ENCODE results near the gene TMED1. TPM values are rescaled to one million over a fixed set of nuclear protein-coding genes. Genes with fewer than 3 reads are reported as not detected.
A peak's percentile ranks its signal among the peaks of the same experiment; 100 is the strongest.

TMED1 gene
- total and polyA plus RNA-seq, 2 of the 13 experiments (the other 11 are each of a cell fraction or from before 2014, with no cell fraction given), result 48.3 to 51.8 TPM

DNA sequence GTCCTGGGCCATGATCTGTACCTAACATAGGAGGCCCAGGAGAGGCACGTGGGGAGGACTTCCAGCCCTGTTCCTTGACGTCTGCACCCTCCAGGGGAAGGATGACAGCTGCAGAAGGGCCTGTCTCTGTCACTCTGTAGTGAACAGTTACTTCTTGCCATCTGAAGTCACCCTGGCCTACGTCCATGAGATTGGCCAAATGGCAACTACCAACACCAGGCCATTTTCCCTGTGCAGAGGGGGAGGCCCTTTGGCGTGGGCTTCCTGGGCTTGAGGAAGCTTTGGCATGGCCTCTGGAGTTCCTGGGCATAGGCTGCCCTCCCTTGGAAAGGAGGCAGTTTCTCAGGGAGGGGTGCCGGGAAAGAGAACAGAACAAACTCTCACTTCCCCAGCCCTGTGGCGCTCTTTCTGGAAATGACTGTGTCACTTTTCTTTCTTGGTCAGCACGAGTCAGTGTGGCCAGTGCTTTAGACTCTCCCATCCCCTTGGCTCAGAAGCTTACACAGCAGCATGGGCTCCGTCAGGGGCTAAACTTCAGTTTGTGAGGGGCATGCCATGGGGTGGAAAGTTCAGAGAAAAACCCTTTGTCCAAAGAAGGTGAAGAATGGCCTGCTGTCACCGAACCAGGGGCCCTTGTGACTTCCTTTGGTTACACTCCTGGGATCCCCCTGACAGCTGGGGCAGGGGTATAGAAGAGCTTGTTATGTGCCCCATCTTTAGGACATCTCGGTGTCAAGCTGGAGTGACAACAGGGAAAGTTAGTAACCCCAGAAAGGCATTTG is 40.6 kb upstream of the TMED1 start:
- TF ChIP-seq ZNF678 (CRISPR knock-in tag; IDR thresholded peaks at IDR 0.05) (no peak), ZNF75D (CRISPR knock-in tag; IDR thresholded peaks at IDR 0.05; ENCODE audit: borderline replicate concordance) (no peak), NCOR1 (IDR thresholded peaks at IDR 0.05; ENCODE audit: borderline replicate concordance, low read length) (no peak), NFKB2 (CRISPR knock-in tag; IDR thresholded peaks at IDR 0.05; ENCODE audit: borderline replicate concordance) (no peak), ZNF687 (CRISPR knock-in tag; IDR thresholded peaks at IDR 0.05) (peak; percentile 27; the same call in 1 of the 2 replicates), ZNF382 (CRISPR knock-in tag; IDR thresholded peaks at IDR 0.05; ENCODE audit: borderline replicate concordance) (no peak)
- TF ChIP-seq, protein P1, sequence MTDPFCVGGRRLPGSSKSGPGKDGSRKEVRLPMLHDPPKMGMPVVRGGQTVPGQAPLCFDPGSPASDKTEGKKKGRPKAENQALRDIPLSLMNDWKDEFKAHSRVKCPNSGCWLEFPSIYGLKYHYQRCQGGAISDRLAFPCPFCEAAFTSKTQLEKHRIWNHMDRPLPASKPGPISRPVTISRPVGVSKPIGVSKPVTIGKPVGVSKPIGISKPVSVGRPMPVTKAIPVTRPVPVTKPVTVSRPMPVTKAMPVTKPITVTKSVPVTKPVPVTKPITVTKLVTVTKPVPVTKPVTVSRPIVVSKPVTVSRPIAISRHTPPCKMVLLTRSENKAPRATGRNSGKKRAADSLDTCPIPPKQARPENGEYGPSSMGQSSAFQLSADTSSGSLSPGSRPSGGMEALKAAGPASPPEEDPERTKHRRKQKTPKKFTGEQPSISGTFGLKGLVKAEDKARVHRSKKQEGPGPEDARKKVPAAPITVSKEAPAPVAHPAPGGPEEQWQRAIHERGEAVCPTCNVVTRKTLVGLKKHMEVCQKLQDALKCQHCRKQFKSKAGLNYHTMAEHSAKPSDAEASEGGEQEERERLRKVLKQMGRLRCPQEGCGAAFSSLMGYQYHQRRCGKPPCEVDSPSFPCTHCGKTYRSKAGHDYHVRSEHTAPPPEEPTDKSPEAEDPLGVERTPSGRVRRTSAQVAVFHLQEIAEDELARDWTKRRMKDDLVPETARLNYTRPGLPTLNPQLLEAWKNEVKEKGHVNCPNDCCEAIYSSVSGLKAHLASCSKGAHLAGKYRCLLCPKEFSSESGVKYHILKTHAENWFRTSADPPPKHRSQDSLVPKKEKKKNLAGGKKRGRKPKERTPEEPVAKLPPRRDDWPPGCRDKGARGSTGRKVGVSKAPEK (CRISPR knock-in tag; IDR thresholded peaks at IDR 0.05; ENCODE audit: borderline replicate concordance), result no peak
- DNase-seq (ENCODE audit: low spot score), result no peak
- Histone ChIP-seq H4K20me1 (ENCODE audit: insufficient read depth, low read length) (no peaks in the 10 kb centered on the region), H3K36me3 (replicated peaks in 1 of 2; ENCODE audit: control insufficient read depth in 1 of 2, insufficient read depth in 2 of 2, low read length in 2 of 2) (peaks cover 0 to 6% of the 10 kb centered on the region in 2 experiments; a peak in 2 of 5 replicates), H3K9me3 (ENCODE audit: low read length) (no peaks in the 10 kb centered on the region), H2AFZ (ENCODE audit: low read length) (no peak overlapping the region), H3K27ac (ENCODE audit: extremely low read length, insufficient read depth, low read length) (peak overlapping the region; percentile 39), H3K4me2 (ENCODE audit: low read depth, low read length) (no peak overlapping the region; the same call in 1 of the 2 replicates), H3K4me3 (replicated peaks in 1 of 3; ENCODE audit: insufficient read depth in 1 of 3, low read depth in 2 of 3, low read length in 3 of 3) (no peak overlapping the region), H3K9ac (ENCODE audit: insufficient read depth, low read depth, low read length) (no peak overlapping the region), H3K79me2 (ENCODE audit: insufficient read depth, low read length) (peaks cover 82% of the 10 kb centered on the region), H3K4me1 (ENCODE audit: insufficient read depth, low read length) (peaks cover 83% of the 10 kb centered on the region), H3K27me3 (ENCODE audit: control insufficient read depth in 1 of 2, insufficient read depth in 2 of 2, low read length in 2 of 2) (no peaks in the 10 kb centered on the region)
- ChIA-PET POLR2A (interaction anchor here (1.2 kb wide), 1 partner anchor 41 kb away, joined by 4 read pairs; the partner anchor contains the start of gene TMED1), CTCF (ENCODE audit: low intra/inter-chr PET ratio, low total read pairs) (no interaction called here)
- no peak for FAIRE-seq
- no TSS peak for BruUV-seq (replicated peaks)
- intact Hi-C loops (cut with micrococcal nuclease; ENCODE audit: unreplicated experiment) (loop anchor here (10.0 kb wide), 1 partner anchor 48 kb away; the partner anchor contains the start of genes TIMM29 and YIPF2), in situ Hi-C loops (cut with HindIII; ENCODE audit: extremely low pct_ligation_motif_present, low pct_unique_long_range_greater_than_20kb) (no loop called here)
- 94% methylated on average over 8 of the region's 10 CpGs for WGBS (ENCODE audit: low lambda C conversion rate)
- ATAC-seq, result no peak
